ENCODE results near the gene GPR141. TPM values are rescaled to one million over a fixed set of nuclear protein-coding genes. Genes with fewer than 3 reads are reported as not detected.

GPR141 gene
- total RNA-seq, 1 donor from 2014 or later, result not detected

GRCh38 chr7:37753398-37754050 is 70.0 kb downstream of the GPR141 start:
- peaks cover 4% of the 10 kb centered on the region for H3K4me1 Mint-ChIP-seq (ENCODE audit: unreplicated experiment)
- no peak overlapping the region for H3K4me3 Mint-ChIP-seq
- no peaks in the 10 kb centered on the region for H3K36me3 Mint-ChIP-seq
- H3K27me3 Mint-ChIP-seq, result peaks cover 16% of the 10 kb centered on the region
- no peak overlapping the region for H3K27ac Mint-ChIP-seq
- DNase-seq (ENCODE audit: extremely low spot score, unreplicated experiment), result no peak
- no peaks in the 10 kb centered on the region for H3K9me3 Mint-ChIP-seq
- TF ChIP-seq CTCF (conservative IDR thresholded peaks at IDR 0.05), result no peak

GRCh38 chr7:37756797-37757551 is 73.4 kb downstream of the GPR141 start:
- TF ChIP-seq CTCF (conservative IDR thresholded peaks at IDR 0.05), result no peak
- Mint-ChIP-seq H3K9me3 (no peaks in the 10 kb centered on the region), H3K27ac (no peak overlapping the region), H3K4me3 (no peak overlapping the region), H3K27me3 (peaks cover 14% of the 10 kb centered on the region), H3K4me1 (ENCODE audit: unreplicated experiment) (peaks cover 4% of the 10 kb centered on the region), H3K36me3 (no peaks in the 10 kb centered on the region)
- no peak for DNase-seq (ENCODE audit: extremely low spot score, unreplicated experiment)

GRCh38 chr7:37757563-37757962 is 74.0 kb downstream of the GPR141 start:
- no peak for TF ChIP-seq CTCF (conservative IDR thresholded peaks at IDR 0.05)
- peaks cover 11% of the 10 kb centered on the region for H3K27me3 Mint-ChIP-seq
- DNase-seq (ENCODE audit: extremely low spot score, unreplicated experiment), result no peak
- H3K4me3 Mint-ChIP-seq, result no peak overlapping the region
- H3K27ac Mint-ChIP-seq, result no peak overlapping the region
- peaks cover 4% of the 10 kb centered on the region for H3K4me1 Mint-ChIP-seq (ENCODE audit: unreplicated experiment)
- no peaks in the 10 kb centered on the region for H3K36me3 Mint-ChIP-seq
- no peaks in the 10 kb centered on the region for H3K9me3 Mint-ChIP-seq

GRCh38 chr7:37758501-37759045 is 75.0 kb downstream of the GPR141 start:
- no peak overlapping the region for H3K27ac Mint-ChIP-seq
- no peaks in the 10 kb centered on the region for H3K9me3 Mint-ChIP-seq

GRCh38 chr7:37759526-37759925 is 76.0 kb downstream of the GPR141 start:
- Mint-ChIP-seq H3K9me3 (no peaks in the 10 kb centered on the region), H3K27me3 (peaks cover 12% of the 10 kb centered on the region), H3K27ac (no peak overlapping the region), H3K4me3 (no peak overlapping the region), H3K36me3 (no peaks in the 10 kb centered on the region), H3K4me1 (ENCODE audit: unreplicated experiment) (peaks cover 4% of the 10 kb centered on the region)
- no peak for DNase-seq (ENCODE audit: extremely low spot score, unreplicated experiment)
- no peak for TF ChIP-seq CTCF (conservative IDR thresholded peaks at IDR 0.05)

More at GRCh38 chr7:37758501-37759045, 75.0 kb downstream of the GPR141 start:
- no peak for TF ChIP-seq CTCF (conservative IDR thresholded peaks at IDR 0.05)
- H3K36me3 Mint-ChIP-seq, result no peaks in the 10 kb centered on the region
- peaks cover 11% of the 10 kb centered on the region for H3K27me3 Mint-ChIP-seq
- DNase-seq (ENCODE audit: extremely low spot score, unreplicated experiment), result no peak
- no peak overlapping the region for H3K4me3 Mint-ChIP-seq
- peaks cover 4% of the 10 kb centered on the region for H3K4me1 Mint-ChIP-seq (ENCODE audit: unreplicated experiment)
